ENCODE results near the gene IER5. TPM values are rescaled to one million over a fixed set of nuclear protein-coding genes. Genes with fewer than 3 reads are reported as not detected.

Gene IER5
- total and polyA plus RNA-seq, 2 donors (not counting 1 experiment from before 2014, with no cell fraction given): 98.1 to 166 TPM

GRCh38 chr1:181089017-181089675, 646 bp downstream of the IER5 start:
- peak overlapping the region; percentile 98 to 99 for H3K27ac ChIP-seq (ENCODE audit: low read length in 2 of 2)
- WGBS (ENCODE audit: insufficient coverage): under 1% methylated on average over 97 of the region's 97 CpGs
- H3K27me3 Mint-ChIP-seq: no peaks in the 10 kb centered on the region
- H3K9ac ChIP-seq (ENCODE audit: low read length): peak overlapping the region; percentile 99
- H2AFZ ChIP-seq (ENCODE audit: insufficient read depth, low read depth, low read length, poor library complexity, severe bottlenecking): no peak overlapping the region
- TF ChIP-seq EZH2 (IDR thresholded peaks at IDR 0.05; ENCODE audit: borderline replicate concordance, insufficient read depth, low read depth, low read length, poor library complexity, severe bottlenecking): no peak
- TF ChIP-seq CTCF (IDR thresholded peaks at IDR 0.05): no peak
- peak overlapping the region; percentile 100 for H3K4me3 Mint-ChIP-seq
- ChIA-PET POLR2A (interaction anchor here (0.5 to 8.1 kb wide), 12 partner anchors 8 to 1138 kb away, joined by 4 to 109 read pairs (median 10); partner anchors contain the start of gene XPR1), CTCF (interaction anchor here (1.1 to 11.8 kb wide), 4 partner anchors 11 to 207 kb away, joined by 4 to 672 read pairs (median 78); no protein-coding TSS in a partner anchor)
- H3K4me1 ChIP-seq (ENCODE audit: control insufficient read depth in 2 of 2, insufficient read depth in 2 of 2, low read length in 2 of 2): peaks cover 42 to 49% of the 10 kb centered on the region in 2 donors
- ATAC-seq (ENCODE audit: low read depth): peak; percentile 4
- H3K4me3 ChIP-seq (ENCODE audit: control extremely low read depth in 1 of 5, extremely low read depth in 1 of 5, insufficient read depth in 1 of 5, low read depth in 2 of 5, low read length in 4 of 5): peak overlapping the region; percentile 94 to 99 (median 95)
- no peaks in the 10 kb centered on the region for H3K9me3 Mint-ChIP-seq (ENCODE audit: insufficient read depth)
- DNase-seq: no peak
- H3K36me3 ChIP-seq (replicated peaks in 1 of 2; ENCODE audit: control extremely low read depth in 1 of 2, control insufficient read depth in 1 of 2, extremely low read depth in 1 of 2, insufficient read depth in 2 of 2, low read length in 1 of 2): peaks cover 5 to 21% of the 10 kb centered on the region in 2 experiments
- peaks cover 52% of the 10 kb centered on the region for H3K4me1 Mint-ChIP-seq
- peak overlapping the region; percentile 100 for H3K27ac Mint-ChIP-seq
- H3K79me2 ChIP-seq (ENCODE audit: control insufficient read depth, insufficient read depth, low read length): peaks cover 75% of the 10 kb centered on the region
- H3K27me3 ChIP-seq (replicated peaks in 1 of 4; ENCODE audit: control extremely low read depth in 1 of 4, control insufficient read depth in 3 of 4, insufficient read depth in 4 of 4, low read length in 3 of 4): no peaks in the 10 kb centered on the region
- intact Hi-C loops (cut with micrococcal nuclease): loop anchor here (2.0 kb wide), 1 partner anchor 1206 kb away; the partner anchor contains the start of gene TOR1AIP1
- H3K9me3 ChIP-seq (ENCODE audit: control extremely low read depth in 1 of 3, control insufficient read depth in 2 of 3, insufficient read depth in 1 of 3, low read length in 2 of 3): no peaks in the 10 kb centered on the region
- H4K20me1 ChIP-seq (ENCODE audit: control insufficient read depth, insufficient read depth, low read length, poor library complexity, severe bottlenecking): peaks cover 42% of the 10 kb centered on the region
- peak overlapping the region; percentile 82 for H3K4me2 ChIP-seq (replicated peaks; ENCODE audit: low read depth, low read length, poor library complexity, severe bottlenecking)
